Activated CD8-positive, alpha-beta memory T cell treated with anti-CD3 and anti-CD28 coated beads for 36 hours (primary cell): ENCODE results near the gene TSEN34. TPM values are rescaled to one million over a fixed set of nuclear protein-coding genes. Genes with fewer than 3 reads are reported as not detected.
"Not testable (repeated sequence)": the region's sequence is repeated elsewhere in the genome, so short reads cannot be mapped to it uniquely, and the experiment has no call there.

Experiments used
- CTCF ChIA-PET: fragments of 350-600 bp; sonication (Branson Sonifier 250); formaldehyde crosslinking; loops from one replicate; lab custom pipeline; 2021; ENCODE audit warnings: antibody characterized with exemption; lab: Charles Lee
- POLR2A ChIA-PET: fragments of 350-600 bp; sonication (Branson Sonifier 250); formaldehyde crosslinking; loops from one replicate; lab custom pipeline; 2021; ENCODE audit warnings: antibody characterized with exemption; lab: Charles Lee
- total RNA-seq, 2 experiments: library from RNA; stranded (reverse); gene quantifications; one replicate each; pipeline ENCODE4 v1.2.3, GENCODE V29; 2021

TSEN34 gene
- total RNA-seq, 2 experiments from 2014 or later, result 21.7 to 22.9 TPM

GRCh38 chr19:54217517-54218247 lies 26.6 kb downstream of the TSEN34 start:
- CTCF ChIA-PET, POLR2A ChIA-PET: not testable (repeated sequence)

- POLR2A ChIA-PET, result no interaction called here
- CTCF ChIA-PET, result no interaction called here
These were observed 27.2 kb downstream of the TSEN34 start for GRCh38 chr19:54218259-54218658.

- CTCF ChIA-PET, result no interaction called here
- POLR2A ChIA-PET, result no interaction called here
These were observed 28.0 kb downstream of the TSEN34 start for GRCh38 chr19:54218960-54219661.

- POLR2A ChIA-PET, result not testable (repeated sequence)
These were observed 28.6 kb downstream of the TSEN34 start for GRCh38 chr19:54219702-54220101.

GRCh38 chr19:54221947-54222346 lies 30.8 kb downstream of the TSEN34 start:
- POLR2A ChIA-PET, CTCF ChIA-PET: not testable (repeated sequence)

More at GRCh38 chr19:54219702-54220101, 28.6 kb downstream of the TSEN34 start:
- CTCF ChIA-PET, result not testable (repeated sequence)

GRCh38 chr19:54222474-54223276 lies 31.6 kb downstream of the TSEN34 start, which contains the start of gene LILRB3:
Gene LILRB3 (minus strand): TSS chr19:54223007. CDS start chr19:54222976, 31 bp downstream.
- CTCF ChIA-PET, POLR2A ChIA-PET: not testable (repeated sequence)

- CTCF ChIA-PET, result not testable (repeated sequence)
- POLR2A ChIA-PET, result interaction anchor here (0.6 kb wide), 1 partner anchor 32 kb away, joined by 3 read pairs; no protein-coding TSS in a partner anchor
These were observed 32.3 kb downstream of the TSEN34 start for GRCh38 chr19:54223277-54223936.

GRCh38 chr19:54223937-54224281 lies 32.8 kb downstream of the TSEN34 start:
- CTCF ChIA-PET, result not testable (repeated sequence)
- POLR2A ChIA-PET, result interaction anchor here (0.6 kb wide), 1 partner anchor 32 kb away, joined by 3 read pairs; no protein-coding TSS in a partner anchor

- POLR2A ChIA-PET, CTCF ChIA-PET: not testable (repeated sequence)
These were observed 33.5 kb downstream of the TSEN34 start for GRCh38 chr19:54224619-54225018.

GRCh38 chr19:54229146-54229545 lies 38.0 kb downstream of the TSEN34 start:
- POLR2A ChIA-PET, result no interaction called here
- CTCF ChIA-PET, result interaction anchor here (0.6 kb wide), 1 partner anchor 70 kb away, joined by 4 read pairs; no protein-coding TSS in a partner anchor

GRCh38 chr19:54230031-54230430 lies 38.9 kb downstream of the TSEN34 start:
- ChIA-PET POLR2A (no interaction called here), CTCF (interaction anchor here (0.6 kb wide), 1 partner anchor 71 kb away, joined by 4 read pairs; no protein-coding TSS in a partner anchor)

- ChIA-PET CTCF (interaction anchor here (0.7 kb wide), 1 partner anchor 60 kb away, joined by 3 read pairs; no protein-coding TSS in a partner anchor), POLR2A (no interaction called here)
These were observed 40.2 kb downstream of the TSEN34 start for GRCh38 chr19:54231077-54231931.

- ChIA-PET POLR2A (no interaction called here), CTCF (interaction anchor here (1.4 kb wide), 1 partner anchor 32 kb away, joined by 4 read pairs; no protein-coding TSS in a partner anchor)
These were observed 42.8 kb downstream of the TSEN34 start for GRCh38 chr19:54233941-54234340.

- POLR2A ChIA-PET, CTCF ChIA-PET: not testable (repeated sequence)
These were observed 48.6 kb downstream of the TSEN34 start for GRCh38 chr19:54239491-54240371.

GRCh38 chr19:54240372-54241336 lies 49.5 kb downstream of the TSEN34 start:
- POLR2A ChIA-PET, CTCF ChIA-PET: not testable (repeated sequence)

GRCh38 chr19:54242234-54242633 lies 51.1 kb downstream of the TSEN34 start:
- POLR2A ChIA-PET, CTCF ChIA-PET: not testable (repeated sequence)
